ENCODE measurements around the gene C10orf90.

DNA sequence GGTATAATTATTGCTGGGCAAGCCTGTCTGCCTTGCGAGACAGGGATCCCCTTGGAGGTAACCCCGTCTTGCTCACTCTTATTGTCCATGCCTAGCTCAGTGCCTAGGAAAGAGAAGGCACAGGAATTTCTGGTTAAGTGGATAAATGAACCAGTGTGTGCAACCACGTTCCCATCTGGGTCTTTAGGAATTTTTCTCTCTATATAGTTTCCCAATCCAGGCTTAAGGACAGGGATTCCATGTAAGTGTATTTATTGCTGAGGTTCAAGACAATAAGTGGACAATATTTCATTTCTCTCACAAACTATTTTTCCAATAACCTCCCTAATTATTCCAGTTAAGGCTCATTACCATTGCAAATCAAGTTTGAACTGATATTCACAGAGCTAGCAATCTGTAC lies 273.3 kb downstream of the C10orf90 start:
- no peak for TF ChIP-seq CTCF (IDR thresholded peaks at IDR 0.05; ENCODE audit: low read depth, low read length)
- no peak for TF ChIP-seq POLR2A (IDR thresholded peaks at IDR 0.05; ENCODE audit: extremely low read depth, insufficient read length)
